Heart left ventricle (tissue), 16 donors: Measurements from ENCODE around the gene KATNB1. TPM values are rescaled to one million over a fixed set of nuclear protein-coding genes. Genes with fewer than 3 reads are reported as not detected.

Source experiments
- ATAC-seq, 4 donors: fragments of 200-7000 bp; cut with Tn5 transposase; one replicate each; pipeline ENCODE4 v1.9.1; 2020 to 2022; ENCODE audit warnings: moderate library complexity in 4 of 4, mild to moderate bottlenecking in 3 of 4, moderate number of reproducible peaks in 1 of 4
- DNase-seq, 5 donors: peaks; one replicate each; pipeline ENCODE4 v3.0.0-alpha.2; 2020
- H3K27ac ChIP-seq, 12 donors: fragments of 200-600 bp; sonication (generic) in 4 of 12; one replicate each; pipeline versions ENCODE4 v1.5.0 to v1.8.0; 2016 to 2022; ENCODE audit warnings: mild to moderate bottlenecking in 2 of 12
- H3K27me3 ChIP-seq, 9 donors: fragments of 200-600 bp; sonication (generic) in 2 of 9; one replicate each; pipeline versions ENCODE4 v1.5.1 to v1.8.0; 2016 to 2022; ENCODE audit warnings: mild to moderate bottlenecking in 3 of 9
- H3K36me3 ChIP-seq, 9 donors: fragments of 200-600 bp; sonication (generic) in 2 of 9; one replicate each; pipeline versions ENCODE4 v1.5.0 to v1.8.0; 2018 to 2022; ENCODE audit warnings: mild to moderate bottlenecking in 2 of 9
- H3K4me1 ChIP-seq, 12 donors: fragments of 200-600 bp; sonication (generic) in 4 of 12; one replicate each; pipeline versions ENCODE4 v1.5.0 to v1.8.0; 2016 to 2022; ENCODE audit warnings: mild to moderate bottlenecking in 3 of 12
- H3K4me3 ChIP-seq, 12 donors: fragments of 200-600 bp; sonication (generic) in 4 of 12; one replicate each; pipeline versions ENCODE4 v1.5.0 to v1.8.0; 2017 to 2022; ENCODE audit warnings: mild to moderate bottlenecking in 9 of 12, moderate library complexity in 4 of 12
- H3K9me3 ChIP-seq, 12 donors: fragments of 200-600 bp; sonication (generic) in 4 of 12; one replicate each; pipeline versions ENCODE4 v1.5.0 to v1.8.0; 2016 to 2022; ENCODE audit warnings: mild to moderate bottlenecking in 1 of 12
- CTCF ChIP-seq, 12 donors: fragments of 200-600 bp; sonication (generic) in 4 of 12; IDR thresholded peaks; one replicate each; pipeline versions ENCODE4 v1.5.0 to v1.8.0; 2018 to 2022; ENCODE audit warnings: antibody characterized with exemption in 12 of 12, mild to moderate bottlenecking in 5 of 12
- POLR2A ChIP-seq, 2 donors: fragments of 450-650 bp; IDR thresholded peaks; one replicate each; pipeline ENCODE4 v1.6.1; 2017; ENCODE audit warnings: antibody characterized with exemption in 2 of 2, mild to moderate bottlenecking in 2 of 2, moderate library complexity in 2 of 2
- WGBS, 4 donors: extraction: QIAGEN DNeasy Blood & Tissue Kit in 2 of 4; methylation state at CpG; one replicate each; pipeline versions ENCODE4 v1.1.5 to v1.1.7; 2013 to 2018; 5-methylcytosine and 5-hydroxymethylcytosine counted together
- intact Hi-C, 10 donors: fragments of 100-400 bp; cut with DNase I; formaldehyde crosslinking; loops; one replicate each; pipeline versions ENCODE4 v1.11.1 to v1.14.2; 2022
- polyA plus RNA-seq, 2 donors: library from polyadenylated mRNA; stranded (reverse); fragments of 200-250 nt; gene quantifications; one replicate each; pipeline ENCODE4 v1.2.3, GENCODE V29; 2013
- total RNA-seq, 9 donors: library from RNA; depleted of rRNA in 2 of 9; stranded (reverse); fragments of >200 nt in 2 of 9; fragmentation: NEBNext Ultra II Directional in 3 of 9; extraction: Animal tissue kit (Norgen Biotek cat#: 25700) in 3 of 9; gene quantifications; one replicate each; pipeline versions ENCODE4 v1.1.0 to v1.2.4, GENCODE V29; 2016 to 2023
- donor health status: ischemic (EF 13 %, LVEDD 7.1; RV severe dilation, severe dysfunction).
- donor health status: healthy with polysubstance abuse.
- donor health status: DM: no; HTN: yes; CAD: no.
- donor health status: DM: no; HTN: no; CAD: no.
- donor health status: ischemic (EF 25% LVEDD 6.9; RV normal size, moderate dysfunction).
- donor health status: ischemic (EF 25% LVEDD 5.7; RV mildly dilated, moderate dysfunction).
- donor health status: healthy.
- donor health status: DM: yes; HTN: yes; CAD: no.
- donor health status: ischemic (EF 35%, LVEDD 5.7; RV mildly dilated, moderate dysfunction).
- donor health status: nonischemic (EF 11% LVEDD 7.7; RV severe dilation, severe dysfunction).
- donor health status: DM: yes; HTN: yes; CAD: no.
- donor health status: PGD.
- donor health status: ischemic (EF 29% LVEDD 5.4; RV normal size, mild dysfunction).
- donor health status: nonischemic (EF 23%, LVEDD 6.1; RV moderate dilation, normal function).

Gene KATNB1
- total and polyA plus RNA-seq, 11 donors = 8.0 to 20.5 (median 15.3) TPM

DNA sequence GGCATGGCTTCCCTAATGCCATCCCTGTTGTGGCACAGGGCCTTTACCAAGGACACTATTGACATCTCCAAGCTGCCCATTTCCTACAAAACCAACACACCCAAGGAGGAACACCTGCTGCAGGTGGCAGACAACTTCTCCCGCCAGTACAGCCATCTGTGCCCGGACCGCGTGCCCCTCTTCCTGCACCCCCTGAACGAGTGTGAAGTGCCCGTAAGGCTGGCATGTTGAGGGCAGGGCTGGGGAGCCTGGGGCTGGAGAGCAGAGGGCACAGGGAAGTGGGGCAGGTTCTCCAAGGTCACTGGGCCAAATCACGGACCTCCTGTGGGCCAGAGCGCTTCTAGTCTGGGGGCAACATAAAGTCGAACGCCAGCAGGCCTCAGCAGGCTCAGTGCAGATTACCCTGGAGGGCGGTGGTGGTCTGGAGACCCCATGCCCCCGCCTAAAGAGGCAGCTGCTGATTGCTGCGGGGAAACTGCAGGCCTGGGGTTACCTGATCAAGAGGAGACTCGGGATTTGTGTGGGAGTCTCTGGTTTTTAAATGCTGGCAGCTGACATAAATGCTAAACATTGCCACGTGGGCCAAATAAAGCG is 36.7 kb upstream of the KATNB1 start:
- intact Hi-C loops = no loop called here
- WGBS, 4 donors = 84 to 90% (median 89%) methylated on average over 12 to 16 of the region's 16 CpGs
- TF ChIP-seq CTCF (IDR thresholded peaks at IDR 0.05) (no peak), POLR2A (IDR thresholded peaks at IDR 0.05) (no peak)
- no peaks in the 10 kb centered on the region for H3K36me3 ChIP-seq
- no peak overlapping the region for H3K4me3 ChIP-seq
- ATAC-seq (no peak), DNase-seq (no peak)
- no peaks in the 10 kb centered on the region for H3K9me3 ChIP-seq
- no peak overlapping the region for H3K27ac ChIP-seq
- H3K4me1 ChIP-seq = no peaks in the 10 kb centered on the region
- no peaks in the 10 kb centered on the region for H3K27me3 ChIP-seq

GRCh38 chr16:57699481-57699880 is 36.1 kb upstream of the KATNB1 start:
- 67 to 83% (median 80%) methylated on average over 2 to 3 of the region's 3 CpGs; no CpG with 5 or more reads in 1 of the 4 donors for WGBS, 4 donors
- no peak for TF ChIP-seq CTCF (IDR thresholded peaks at IDR 0.05)
- no peak for TF ChIP-seq POLR2A (IDR thresholded peaks at IDR 0.05)
- no peaks in the 10 kb centered on the region for H3K9me3 ChIP-seq
- no peaks in the 10 kb centered on the region for H3K36me3 ChIP-seq
- H3K4me3 ChIP-seq = no peak overlapping the region
- no peak for ATAC-seq
- intact Hi-C loops = no loop called here
- no peaks in the 10 kb centered on the region for H3K27me3 ChIP-seq
- no peak overlapping the region for H3K27ac ChIP-seq
- no peak for DNase-seq
- no peaks in the 10 kb centered on the region for H3K4me1 ChIP-seq

DNA sequence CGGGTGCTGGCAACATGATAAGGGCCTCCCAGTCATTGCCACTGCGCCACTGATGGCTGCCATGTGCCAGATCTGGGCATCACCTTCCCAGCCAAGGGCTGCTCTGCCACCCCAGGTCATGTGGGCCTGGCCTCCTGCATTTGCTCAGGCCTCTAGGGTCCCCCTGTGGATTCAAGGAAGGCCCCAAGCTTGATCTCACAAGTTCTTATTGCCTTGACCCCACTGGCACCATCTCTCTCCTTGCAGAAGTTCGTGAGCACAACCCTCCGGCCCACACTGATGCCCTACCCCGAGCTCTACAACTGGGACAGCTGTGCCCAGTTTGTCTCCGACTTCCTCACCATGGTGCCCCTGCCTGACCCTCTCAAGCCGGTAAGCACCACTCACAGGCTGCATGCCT is 35.7 kb upstream of the KATNB1 start:
- Histone ChIP-seq H3K4me1 (no peaks in the 10 kb centered on the region), H3K36me3 (no peaks in the 10 kb centered on the region), H3K4me3 (no peak overlapping the region), H3K27me3 (no peaks in the 10 kb centered on the region), H3K9me3 (no peaks in the 10 kb centered on the region), H3K27ac (no peak overlapping the region)
- intact Hi-C loops = loop anchor here in 1 of 10 donors (5.0 kb wide), 1 partner anchor 43 kb away; no protein-coding TSS in a partner anchor
- TF ChIP-seq CTCF (IDR thresholded peaks at IDR 0.05) = no peak
- DNase-seq (no peak), ATAC-seq (no peak)
- 93 to 99% (median 96%) methylated on average over 6 to 7 of the region's 7 CpGs for WGBS, 4 donors

GRCh38 chr16:57700781-57701551 is 34.6 kb upstream of the KATNB1 start:
- no peak for TF ChIP-seq POLR2A (IDR thresholded peaks at IDR 0.05)
- no peak for TF ChIP-seq CTCF (IDR thresholded peaks at IDR 0.05)
- H3K36me3 ChIP-seq = no peaks in the 10 kb centered on the region
- DNase-seq (no peak), ATAC-seq (no peak)
- no peaks in the 10 kb centered on the region for H3K9me3 ChIP-seq
- H3K4me1 ChIP-seq = no peaks in the 10 kb centered on the region
- no peak overlapping the region for H3K27ac ChIP-seq
- intact Hi-C loops = loop anchor here in 1 of 10 donors (5.0 kb wide), 1 partner anchor 44 kb away; no protein-coding TSS in a partner anchor
- 76 to 81% (median 78%) methylated on average over 9 to 10 of the region's 10 CpGs for WGBS, 4 donors
- no peak overlapping the region for H3K4me3 ChIP-seq
- no peaks in the 10 kb centered on the region for H3K27me3 ChIP-seq
